Stimulated activated CD4-positive, alpha-beta T cell treated with anti-CD3 and anti-CD28 coated beads, Interleukin-15, amount 100 ng/mL, for 24 hours (primary cell): ENCODE results near the gene TMEM94.
"Not testable (repeated sequence)": the region's sequence is repeated elsewhere in the genome, so short reads cannot be mapped to it uniquely, and the experiment has no call there.

Experiments
- DNase-seq: peaks from one replicate; pipeline ENCODE4 v3.0.0-alpha.2; 2020

Gene TMEM94

DNA sequence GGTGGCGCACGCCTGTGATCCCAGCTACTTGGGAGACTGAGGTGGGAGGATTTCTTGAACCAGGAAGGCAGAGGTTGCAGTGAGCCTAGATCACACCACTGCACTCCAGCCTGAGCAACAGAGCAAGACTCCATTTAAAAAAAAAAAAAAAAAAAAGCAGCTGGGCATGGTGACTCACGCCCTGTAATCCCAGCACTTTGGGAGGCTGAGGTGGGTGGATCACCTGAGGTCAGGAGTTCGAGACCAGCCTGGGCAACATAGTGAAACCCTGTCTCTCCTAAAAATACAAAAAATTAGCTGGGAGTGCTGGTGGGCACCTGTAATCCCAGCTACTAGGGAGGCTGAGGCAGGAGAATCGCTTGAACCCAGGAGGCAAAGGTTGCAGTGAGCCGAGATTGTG, 10.5 kb upstream of the TMEM94 start:
- not testable (repeated sequence) for DNase-seq

- DNase-seq, result no peak
Observed at GRCh38 chr17:75447951-75448856, 8.2 kb upstream of the TMEM94 start.

DNA sequence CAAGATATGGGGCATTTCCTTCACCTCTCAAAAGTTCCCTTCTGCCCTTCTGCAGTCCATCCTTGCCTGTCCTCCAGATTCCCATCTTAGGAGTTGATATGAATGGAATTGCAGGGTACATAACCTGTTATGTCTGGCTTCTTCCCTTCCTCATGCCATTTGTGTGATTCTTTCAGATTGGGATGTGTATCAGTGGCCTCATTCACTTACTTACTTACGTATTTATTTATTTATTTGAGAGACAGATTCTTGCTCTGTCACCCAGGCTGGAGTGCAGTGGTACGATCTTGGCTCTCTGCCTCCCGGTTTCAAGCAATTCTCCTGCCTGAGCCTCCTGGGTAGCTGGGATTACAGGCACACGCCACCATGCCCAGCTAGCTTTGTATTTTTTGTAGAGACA, 6.2 kb upstream of the TMEM94 start:
- DNase-seq, result no peak

- no peak for DNase-seq
Observed at GRCh38 chr17:75454193-75454592, 2.2 kb upstream of the TMEM94 start.

GRCh38 chr17:75454672-75455071, 1.8 kb upstream of the TMEM94 start:
- not testable (repeated sequence) for DNase-seq

DNA sequence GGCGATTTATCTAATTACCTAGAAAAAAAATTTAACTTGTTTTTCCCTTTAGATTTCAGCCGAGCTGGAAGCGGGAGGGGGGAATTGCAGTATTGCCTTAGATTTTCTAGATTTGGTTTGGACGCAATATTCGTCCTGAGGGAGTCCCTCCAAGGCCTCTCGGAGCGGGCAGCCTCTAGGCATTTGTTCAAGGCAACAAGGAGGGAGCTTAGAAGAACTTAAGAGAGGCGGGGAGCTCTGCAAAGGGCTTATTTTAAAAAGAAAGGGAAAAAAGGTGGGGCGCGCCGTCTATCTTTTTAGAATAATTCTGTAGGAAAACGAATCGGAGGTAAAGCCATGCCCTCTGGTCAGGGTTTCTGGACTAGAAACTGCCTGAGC, 407 bp upstream of the TMEM94 start:
- no peak for DNase-seq

- peak; percentile 25 for DNase-seq
Observed at GRCh38 chr17:75457047-75457654, 716 bp downstream of the TMEM94 start.

GRCh38 chr17:75459246-75459589, 2.8 kb downstream of the TMEM94 start:
- DNase-seq, result no peak

- no peak for DNase-seq
Observed at GRCh38 chr17:75459590-75460267, 3.3 kb downstream of the TMEM94 start.

DNA sequence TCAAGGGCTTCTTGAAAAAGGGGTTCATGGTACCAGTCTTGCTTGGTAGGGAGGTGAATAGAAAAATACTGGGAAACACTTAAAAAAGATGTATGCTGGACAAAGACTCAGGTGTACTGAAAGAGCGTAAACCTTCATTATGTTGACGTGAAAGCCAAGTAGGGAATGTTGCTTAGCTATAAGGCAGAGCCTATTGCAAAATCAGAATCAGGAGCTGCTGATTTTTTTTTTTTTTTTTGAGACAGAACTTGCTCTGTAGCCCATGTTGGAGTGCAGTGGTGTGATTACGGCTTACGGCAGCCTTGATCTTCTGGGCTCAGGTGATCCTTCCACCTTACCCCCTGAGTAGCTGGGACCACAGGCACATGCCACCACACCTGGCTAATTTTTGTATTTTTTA, 3.9 kb downstream of the TMEM94 start:
- DNase-seq, result no peak

DNA sequence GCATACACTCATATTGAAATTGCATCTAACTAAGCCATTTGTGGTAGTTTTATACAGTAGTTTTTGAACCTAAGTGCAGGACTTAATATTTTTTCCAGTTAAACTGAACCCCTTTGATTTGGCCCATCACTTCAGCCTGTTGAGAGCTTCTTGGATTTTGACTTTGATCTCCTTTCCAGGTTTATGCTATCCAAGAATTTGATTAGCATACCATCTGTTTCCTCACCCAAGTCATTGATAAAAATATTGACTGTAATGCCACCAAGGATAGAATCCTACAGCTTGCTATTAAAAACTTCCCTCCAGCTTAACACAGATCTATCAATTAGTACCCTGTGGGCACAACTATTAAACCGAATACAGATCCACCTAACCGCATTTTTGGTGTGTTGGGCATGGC, 7.2 kb downstream of the TMEM94 start:
- no peak for DNase-seq

- no peak for DNase-seq
Observed at GRCh38 chr17:75465039-75465438, 8.6 kb downstream of the TMEM94 start.

DNA sequence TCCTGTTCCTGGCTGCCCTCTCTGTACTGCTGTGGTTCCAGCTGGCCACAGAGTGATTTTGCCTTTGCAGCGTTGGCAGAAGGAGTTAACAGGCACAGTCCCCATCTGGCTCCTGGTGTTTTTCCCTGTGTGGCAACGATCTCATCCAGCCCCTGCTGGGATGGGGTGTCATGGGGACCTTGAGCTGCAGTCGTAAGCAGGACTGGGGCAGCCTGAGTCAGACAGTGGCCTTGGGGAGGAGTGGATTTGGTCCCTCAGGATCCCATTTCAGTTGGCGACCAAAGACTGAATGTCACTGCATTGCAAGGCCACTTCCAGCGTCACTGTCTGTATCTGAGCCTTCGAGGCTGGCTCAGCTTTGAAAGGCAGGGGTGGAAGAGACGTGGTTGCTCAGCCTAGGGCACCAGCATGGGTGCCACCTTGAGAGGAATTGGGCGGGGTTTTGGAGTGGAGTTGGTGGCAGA, 11.9 kb downstream of the TMEM94 start:
- no peak for DNase-seq

- DNase-seq, result no peak
Observed at GRCh38 chr17:75468779-75469373, 12.4 kb downstream of the TMEM94 start.

- no peak for DNase-seq
Observed at GRCh38 chr17:75471207-75471606, 14.8 kb downstream of the TMEM94 start.

- DNase-seq, result no peak
Observed at GRCh38 chr17:75472119-75472518, 15.7 kb downstream of the TMEM94 start.

- no peak for DNase-seq
Observed at GRCh38 chr17:75473246-75473645, 16.8 kb downstream of the TMEM94 start.

GRCh38 chr17:75474736-75475135, 18.3 kb downstream of the TMEM94 start:
- DNase-seq, result no peak

- DNase-seq, result no peak
Observed at GRCh38 chr17:75475144-75475835, 18.9 kb downstream of the TMEM94 start.

GRCh38 chr17:75475851-75476250, 19.4 kb downstream of the TMEM94 start:
- no peak for DNase-seq

- DNase-seq, result no peak
Observed at GRCh38 chr17:75476271-75476671, 19.8 kb downstream of the TMEM94 start.

- DNase-seq, result no peak
Observed at GRCh38 chr17:75476752-75477489, 20.5 kb downstream of the TMEM94 start.
